Measurements from ENCODE around the gene PRDM16. TPM values are rescaled to one million over a fixed set of nuclear protein-coding genes. Genes with fewer than 3 reads are reported as not detected.

Gene PRDM16
- total and polyA plus RNA-seq, 2 donors (not counting 1 experiment from before 2014, with no cell fraction given): 0.03 to 0.12 TPM

GRCh38 chr1:3145532-3146325, 76.7 kb downstream of the PRDM16 start:
- Mint-ChIP-seq H3K27ac (no peak overlapping the region), H3K9me3 (ENCODE audit: insufficient read depth) (no peaks in the 10 kb centered on the region), H3K4me1 (no peaks in the 10 kb centered on the region), H3K4me3 (no peak overlapping the region), H3K27me3 (no peaks in the 10 kb centered on the region)
- no peaks in the 10 kb centered on the region for H4K20me1 ChIP-seq (ENCODE audit: control insufficient read depth, insufficient read depth, low read length, poor library complexity, severe bottlenecking)
- intact Hi-C loops (cut with micrococcal nuclease): no loop called here
- no peak overlapping the region for H3K27ac ChIP-seq (ENCODE audit: low read length in 2 of 2)
- H3K36me3 ChIP-seq (replicated peaks in 1 of 2; ENCODE audit: control extremely low read depth in 1 of 2, control insufficient read depth in 1 of 2, extremely low read depth in 1 of 2, insufficient read depth in 2 of 2, low read length in 1 of 2): no peaks in the 10 kb centered on the region
- TF ChIP-seq EZH2 (IDR thresholded peaks at IDR 0.05; ENCODE audit: borderline replicate concordance, insufficient read depth, low read depth, low read length, poor library complexity, severe bottlenecking) (no peak), CTCF (IDR thresholded peaks at IDR 0.05) (no peak)
- ChIA-PET POLR2A (no interaction called here), CTCF (no interaction called here)
- DNase-seq (no peak), ATAC-seq (ENCODE audit: low read depth) (no peak)
- no peaks in the 10 kb centered on the region for H3K79me2 ChIP-seq (ENCODE audit: control insufficient read depth, insufficient read depth, low read length)
- 94% methylated on average over 39 of the region's 39 CpGs for WGBS (ENCODE audit: insufficient coverage)
- H3K4me1 ChIP-seq (ENCODE audit: control insufficient read depth in 2 of 2, insufficient read depth in 2 of 2, low read length in 2 of 2): no peaks in the 10 kb centered on the region
- H3K27me3 ChIP-seq (replicated peaks in 1 of 4; ENCODE audit: control extremely low read depth in 1 of 4, control insufficient read depth in 3 of 4, insufficient read depth in 4 of 4, low read length in 3 of 4): no peaks in the 10 kb centered on the region
- H3K9me3 ChIP-seq (ENCODE audit: control extremely low read depth in 1 of 3, control insufficient read depth in 2 of 3, insufficient read depth in 1 of 3, low read length in 2 of 3): peaks cover 0 to 14% (median 0%) of the 10 kb centered on the region in 3 donors
- no peak overlapping the region for H2AFZ ChIP-seq (ENCODE audit: insufficient read depth, low read depth, low read length, poor library complexity, severe bottlenecking)
- H3K9ac ChIP-seq (ENCODE audit: low read length): no peak overlapping the region
- H3K4me3 ChIP-seq (ENCODE audit: control extremely low read depth in 1 of 5, extremely low read depth in 1 of 5, insufficient read depth in 1 of 5, low read depth in 2 of 5, low read length in 4 of 5): no peak overlapping the region
- no peak overlapping the region for H3K4me2 ChIP-seq (replicated peaks; ENCODE audit: low read depth, low read length, poor library complexity, severe bottlenecking)

DNA sequence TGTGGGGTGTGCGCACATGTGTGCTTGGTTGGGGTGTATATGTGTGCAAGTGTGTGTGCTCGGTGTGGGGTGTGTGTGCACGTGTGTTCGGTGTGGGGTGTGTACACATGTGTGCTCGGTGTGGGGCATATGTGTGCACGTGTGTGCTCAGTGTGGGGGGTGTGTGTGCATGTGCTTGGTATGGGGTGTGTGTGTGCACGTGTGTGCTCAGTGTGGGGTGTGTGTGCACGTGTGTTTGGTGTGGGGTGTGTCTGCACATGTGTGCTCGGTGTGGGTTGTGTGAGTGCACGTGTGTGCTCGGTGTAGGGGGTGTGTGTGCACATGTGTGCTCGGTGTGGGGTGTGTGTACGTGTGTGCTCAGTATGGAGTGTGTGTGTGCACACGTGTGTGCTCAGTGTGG, 77.5 kb downstream of the PRDM16 start:
- H3K9me3 ChIP-seq (ENCODE audit: control extremely low read depth in 1 of 3, control insufficient read depth in 2 of 3, insufficient read depth in 1 of 3, low read length in 2 of 3): peaks cover 0 to 14% (median 0%) of the 10 kb centered on the region in 3 donors
- Mint-ChIP-seq H3K4me3 (no peak overlapping the region), H3K4me1 (no peaks in the 10 kb centered on the region), H3K27me3 (no peaks in the 10 kb centered on the region), H3K9me3 (ENCODE audit: insufficient read depth) (no peaks in the 10 kb centered on the region), H3K27ac (no peak overlapping the region)
- ChIA-PET CTCF (no interaction called here), POLR2A (no interaction called here)
- H3K4me3 ChIP-seq (ENCODE audit: control extremely low read depth in 1 of 5, extremely low read depth in 1 of 5, insufficient read depth in 1 of 5, low read depth in 2 of 5, low read length in 4 of 5): no peak overlapping the region
- no peak overlapping the region for H2AFZ ChIP-seq (ENCODE audit: insufficient read depth, low read depth, low read length, poor library complexity, severe bottlenecking)
- 95% methylated on average over 14 of the region's 14 CpGs for WGBS (ENCODE audit: insufficient coverage)
- H3K4me2 ChIP-seq (replicated peaks; ENCODE audit: low read depth, low read length, poor library complexity, severe bottlenecking): no peak overlapping the region
- no peaks in the 10 kb centered on the region for H3K27me3 ChIP-seq (replicated peaks in 1 of 4; ENCODE audit: control extremely low read depth in 1 of 4, control insufficient read depth in 3 of 4, insufficient read depth in 4 of 4, low read length in 3 of 4)
- H3K27ac ChIP-seq (ENCODE audit: low read length in 2 of 2): no peak overlapping the region
- no peaks in the 10 kb centered on the region for H3K4me1 ChIP-seq (ENCODE audit: control insufficient read depth in 2 of 2, insufficient read depth in 2 of 2, low read length in 2 of 2)
- no peak overlapping the region for H3K9ac ChIP-seq (ENCODE audit: low read length)
- H3K36me3 ChIP-seq (replicated peaks in 1 of 2; ENCODE audit: control extremely low read depth in 1 of 2, control insufficient read depth in 1 of 2, extremely low read depth in 1 of 2, insufficient read depth in 2 of 2, low read length in 1 of 2): no peaks in the 10 kb centered on the region
- TF ChIP-seq EZH2 (IDR thresholded peaks at IDR 0.05; ENCODE audit: borderline replicate concordance, insufficient read depth, low read depth, low read length, poor library complexity, severe bottlenecking): no peak
- TF ChIP-seq CTCF (IDR thresholded peaks at IDR 0.05): no peak
- ATAC-seq (ENCODE audit: low read depth) (no peak), DNase-seq (no peak)
- no peaks in the 10 kb centered on the region for H4K20me1 ChIP-seq (ENCODE audit: control insufficient read depth, insufficient read depth, low read length, poor library complexity, severe bottlenecking)
- no peaks in the 10 kb centered on the region for H3K79me2 ChIP-seq (ENCODE audit: control insufficient read depth, insufficient read depth, low read length)
- intact Hi-C loops (cut with micrococcal nuclease): no loop called here
